Neural cell (in vitro differentiated cells): Measurements from ENCODE around the gene CERS1. TPM values are rescaled to one million over a fixed set of nuclear protein-coding genes. Genes with fewer than 3 reads are reported as not detected.

Source experiments
- H2AFZ ChIP-seq: fragments of 200-600, 300-800 bp; sonication (generic), shearing (Covaris generic); 2 replicates; pipeline ENCODE4 v1.6.0; 2014; ENCODE audit warnings: low read depth, mild to moderate bottlenecking, antibody characterized with exemption, low read length, moderate library complexity
- H3F3A ChIP-seq: fragments of 200-600 bp; shearing (Covaris generic); 2 replicates; pipeline ENCODE4 v1.6.1; 2016; ENCODE audit warnings: mild to moderate bottlenecking, moderate library complexity, mixed read lengths, antibody characterized with exemption, low read length; ENCODE audit not compliant: insufficient read depth, poor library complexity, severe bottlenecking
- H3K27ac ChIP-seq: fragments of 200-600, 300-800 bp; sonication (generic), shearing (Covaris generic); 2 replicates; pipeline ENCODE4 v1.5.1; 2014; ENCODE audit warnings: mild to moderate bottlenecking, low read length, moderate library complexity
- H3K27me3 ChIP-seq: fragments of 300-800, 200-600 bp; sonication (generic), shearing (Covaris generic); 2 replicates; pipeline ENCODE4 v1.6.0; 2014; ENCODE audit warnings: mild to moderate bottlenecking, low read depth, low read length, moderate library complexity; ENCODE audit not compliant: insufficient read depth
- H3K36me3 ChIP-seq: fragments of 300-800, 200-600 bp; sonication (generic), shearing (Covaris generic); 2 replicates; pipeline ENCODE4 v1.5.1; 2014; ENCODE audit warnings: mild to moderate bottlenecking, antibody characterized with exemption, low read length, moderate library complexity; ENCODE audit not compliant: insufficient read depth
- H3K4me2 ChIP-seq: fragments of 300-800, 200-600 bp; sonication (generic), shearing (Covaris generic); 2 replicates; pipeline ENCODE4 v1.6.0; 2014; ENCODE audit warnings: mild to moderate bottlenecking, low read length
- H3K4me3 ChIP-seq: fragments of 300-800, 200-600 bp; sonication (generic), shearing (Covaris generic); 2 replicates; pipeline ENCODE4 v1.5.1; 2014; ENCODE audit warnings: mild to moderate bottlenecking, low read length, moderate library complexity
- H3K79me2 ChIP-seq: fragments of 200-600 bp; shearing (Covaris generic); replicated peaks from 2 replicates; pipeline ENCODE4 v1.6.0; 2014; ENCODE audit warnings: mild to moderate bottlenecking, low read length, moderate library complexity; ENCODE audit not compliant: insufficient read depth
- H3K9ac ChIP-seq: fragments of 300-800, 200-600 bp; sonication (generic), shearing (Covaris generic); 2 replicates; pipeline ENCODE4 v1.6.1; 2016; ENCODE audit warnings: mild to moderate bottlenecking, low read length, mixed read lengths
- H3K9me2 ChIP-seq: fragments of 200-600 bp; shearing (Covaris generic); 2 replicates; pipeline ENCODE4 v1.6.1; 2016; ENCODE audit warnings: mild to moderate bottlenecking, low read length, mixed read lengths; ENCODE audit not compliant: insufficient read depth
- H3K9me3 ChIP-seq: fragments of 200-600, 300-800 bp; sonication (generic), shearing (Covaris generic); 2 replicates; pipeline ENCODE4 v1.6.1; 2016; ENCODE audit warnings: mild to moderate bottlenecking, mixed run types, low read length, moderate library complexity, mixed read lengths
- H4K20me1 ChIP-seq: fragments of 200-600 bp; shearing (Covaris generic); 2 replicates; pipeline ENCODE4 v1.6.1; 2016; ENCODE audit warnings: mild to moderate bottlenecking, mixed run types; ENCODE audit not compliant: insufficient read depth
- EP300 ChIP-seq: fragments of 450-650 bp; conservative IDR thresholded peaks from 2 replicates; pipeline ENCODE4 v1.6.1; 2014; ENCODE audit warnings: antibody characterized with exemption, mild to moderate bottlenecking, moderate library complexity; ENCODE audit not compliant: poor library complexity, severe bottlenecking
- EZH2 ChIP-seq: fragments of 200-600, 300-800 bp; shearing (Covaris generic), sonication (generic); IDR thresholded peaks from 2 replicates; pipeline ENCODE4 v1.6.1; 2014; ENCODE audit warnings: antibody characterized with exemption, low read length, borderline replicate concordance, mild to moderate bottlenecking; ENCODE audit not compliant: insufficient read depth, poor library complexity, severe bottlenecking
- MXI1 ChIP-seq: fragments of 450-650 bp; conservative IDR thresholded peaks from 2 replicates; pipeline ENCODE4 v1.6.1; 2014; ENCODE audit warnings: antibody characterized with exemption, mild to moderate bottlenecking; ENCODE audit not compliant: poor library complexity, severe bottlenecking
- POLR2AphosphoS5 ChIP-seq: IDR thresholded peaks from 2 replicates; pipeline ENCODE4 v1.6.1; 2012
- RAD21 ChIP-seq: fragments of 450-650 bp; conservative IDR thresholded peaks from 2 replicates; pipeline ENCODE4 v1.6.1; 2014; ENCODE audit warnings: antibody characterized with exemption, mild to moderate bottlenecking, moderate library complexity
- SMC3 ChIP-seq: fragments of 450-650 bp; conservative IDR thresholded peaks from 2 replicates; pipeline ENCODE4 v1.6.1; 2014; ENCODE audit warnings: antibody characterized with exemption, mild to moderate bottlenecking, moderate library complexity; ENCODE audit not compliant: poor library complexity
- TAF1 ChIP-seq: IDR thresholded peaks from 2 replicates; pipeline ENCODE4 v1.6.1; 2012; ENCODE audit warnings: low read depth
- polyA plus RNA-seq: library from polyadenylated mRNA; depleted of rRNA; stranded (reverse); fragments of >200 nt; gene quantifications from 2 replicates; pipeline ENCODE4 v1.2.3, GENCODE V29; 2014
- TF ChIP-seq, protein P1 (sequence below): fragments of 450-650 bp; IDR thresholded peaks from 2 replicates; pipeline ENCODE4 v1.5.1; 2014; ENCODE audit warnings: antibody characterized with exemption, mild to moderate bottlenecking, moderate library complexity; ENCODE audit not compliant: poor library complexity, severe bottlenecking
- TF ChIP-seq, protein P2 (sequence below): IDR thresholded peaks from 2 replicates; pipeline ENCODE4 v1.6.1; 2012; ENCODE audit warnings: borderline replicate concordance

Gene CERS1
- polyA plus RNA-seq, 1 donor from 2014 or later, result 19.1 TPM

DNA sequence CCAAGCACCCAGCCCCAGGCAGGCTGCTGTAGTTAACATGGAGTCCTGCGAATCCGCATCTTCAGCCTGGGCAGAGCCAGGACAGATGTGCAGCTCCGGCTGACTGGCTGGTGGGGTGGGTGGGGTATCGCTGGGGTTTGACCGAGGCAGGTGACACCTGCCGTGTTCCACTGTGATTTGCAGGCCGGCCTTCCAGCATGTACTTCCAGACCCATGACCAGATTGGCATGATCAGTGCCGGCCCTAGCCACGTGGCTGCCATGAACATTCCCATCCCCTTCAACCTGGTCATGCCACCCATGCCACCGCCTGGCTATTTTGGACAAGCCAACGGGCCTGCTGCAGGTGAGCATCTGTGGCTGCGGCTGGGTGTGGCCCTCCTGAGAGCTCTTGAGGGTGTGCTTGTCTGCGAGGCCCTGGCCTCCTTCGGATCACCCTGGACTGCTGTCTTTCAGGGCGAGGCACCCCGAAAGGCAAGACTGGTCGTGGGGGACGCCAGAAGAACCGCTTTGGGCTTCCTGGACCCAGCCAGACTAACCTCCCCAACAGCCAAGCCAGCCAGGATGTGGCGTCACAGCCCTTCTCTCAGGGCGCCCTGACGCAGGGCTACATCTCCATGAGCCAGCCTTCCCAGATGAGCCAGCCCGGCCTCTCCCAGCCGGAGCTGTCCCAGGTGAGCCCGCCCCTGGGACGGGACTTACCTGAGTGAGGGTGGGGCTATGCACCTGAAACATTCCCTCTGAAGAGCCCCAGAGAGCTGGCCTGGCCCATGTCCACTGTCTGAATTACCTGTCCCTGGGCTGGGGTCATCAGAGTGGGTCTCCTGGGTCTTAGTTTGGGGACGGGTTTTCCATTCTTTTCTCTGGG lies 30.6 kb downstream of the CERS1 start:
- Histone ChIP-seq H3K36me3 (no peaks in the 10 kb centered on the region), H3K9me3 (no peaks in the 10 kb centered on the region)

DNA sequence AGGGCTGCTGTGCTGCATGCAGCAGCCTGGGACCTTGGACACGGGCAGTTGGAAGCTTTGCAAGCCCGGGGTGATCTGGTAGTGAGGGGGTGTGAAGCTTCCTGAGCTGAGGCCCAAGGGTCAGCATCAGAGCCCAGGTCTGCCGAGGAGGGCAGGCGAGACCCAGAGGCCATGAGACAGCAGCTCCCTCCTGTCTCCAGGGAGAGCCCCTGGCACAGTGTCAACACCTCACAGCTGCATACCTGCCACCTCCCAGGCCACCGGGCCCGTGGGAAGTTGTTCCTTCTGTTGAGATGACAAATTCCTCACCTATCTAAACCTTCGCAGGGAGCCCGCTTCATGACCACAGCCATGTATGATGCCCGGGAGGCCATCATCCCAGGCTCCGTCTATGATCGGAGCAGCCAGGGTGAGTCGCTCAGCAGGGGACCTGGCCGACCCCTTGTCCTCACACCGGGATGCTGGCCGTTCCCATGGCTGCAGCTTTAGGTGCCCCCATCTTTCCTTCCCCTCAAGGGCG lies 32.1 kb downstream of the CERS1 start:
- no peaks in the 10 kb centered on the region for H3F3A ChIP-seq
- TF ChIP-seq, protein P1, sequence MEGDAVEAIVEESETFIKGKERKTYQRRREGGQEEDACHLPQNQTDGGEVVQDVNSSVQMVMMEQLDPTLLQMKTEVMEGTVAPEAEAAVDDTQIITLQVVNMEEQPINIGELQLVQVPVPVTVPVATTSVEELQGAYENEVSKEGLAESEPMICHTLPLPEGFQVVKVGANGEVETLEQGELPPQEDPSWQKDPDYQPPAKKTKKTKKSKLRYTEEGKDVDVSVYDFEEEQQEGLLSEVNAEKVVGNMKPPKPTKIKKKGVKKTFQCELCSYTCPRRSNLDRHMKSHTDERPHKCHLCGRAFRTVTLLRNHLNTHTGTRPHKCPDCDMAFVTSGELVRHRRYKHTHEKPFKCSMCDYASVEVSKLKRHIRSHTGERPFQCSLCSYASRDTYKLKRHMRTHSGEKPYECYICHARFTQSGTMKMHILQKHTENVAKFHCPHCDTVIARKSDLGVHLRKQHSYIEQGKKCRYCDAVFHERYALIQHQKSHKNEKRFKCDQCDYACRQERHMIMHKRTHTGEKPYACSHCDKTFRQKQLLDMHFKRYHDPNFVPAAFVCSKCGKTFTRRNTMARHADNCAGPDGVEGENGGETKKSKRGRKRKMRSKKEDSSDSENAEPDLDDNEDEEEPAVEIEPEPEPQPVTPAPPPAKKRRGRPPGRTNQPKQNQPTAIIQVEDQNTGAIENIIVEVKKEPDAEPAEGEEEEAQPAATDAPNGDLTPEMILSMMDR, result no peak
- no peak for TF ChIP-seq MXI1
- TF ChIP-seq EZH2, result no peak
- no peak overlapping the region for H3K4me2 ChIP-seq
- no peak overlapping the region for H3K4me3 ChIP-seq
- H3K9me2 ChIP-seq, result no peaks in the 10 kb centered on the region
- no peaks in the 10 kb centered on the region for H3K9me3 ChIP-seq
- H2AFZ ChIP-seq, result no peak overlapping the region
- no peaks in the 10 kb centered on the region for H4K20me1 ChIP-seq
- no peaks in the 10 kb centered on the region for H3K27me3 ChIP-seq
- H3K36me3 ChIP-seq, result no peaks in the 10 kb centered on the region
- no peak overlapping the region for H3K9ac ChIP-seq
- no peaks in the 10 kb centered on the region for H3K79me2 ChIP-seq
- H3K27ac ChIP-seq, result no peak overlapping the region

More for the DNA sequence above, 30.6 kb downstream of the CERS1 start:
- TF ChIP-seq EP300, result no peak
- TF ChIP-seq MXI1, result no peak
- TF ChIP-seq, protein P2, sequence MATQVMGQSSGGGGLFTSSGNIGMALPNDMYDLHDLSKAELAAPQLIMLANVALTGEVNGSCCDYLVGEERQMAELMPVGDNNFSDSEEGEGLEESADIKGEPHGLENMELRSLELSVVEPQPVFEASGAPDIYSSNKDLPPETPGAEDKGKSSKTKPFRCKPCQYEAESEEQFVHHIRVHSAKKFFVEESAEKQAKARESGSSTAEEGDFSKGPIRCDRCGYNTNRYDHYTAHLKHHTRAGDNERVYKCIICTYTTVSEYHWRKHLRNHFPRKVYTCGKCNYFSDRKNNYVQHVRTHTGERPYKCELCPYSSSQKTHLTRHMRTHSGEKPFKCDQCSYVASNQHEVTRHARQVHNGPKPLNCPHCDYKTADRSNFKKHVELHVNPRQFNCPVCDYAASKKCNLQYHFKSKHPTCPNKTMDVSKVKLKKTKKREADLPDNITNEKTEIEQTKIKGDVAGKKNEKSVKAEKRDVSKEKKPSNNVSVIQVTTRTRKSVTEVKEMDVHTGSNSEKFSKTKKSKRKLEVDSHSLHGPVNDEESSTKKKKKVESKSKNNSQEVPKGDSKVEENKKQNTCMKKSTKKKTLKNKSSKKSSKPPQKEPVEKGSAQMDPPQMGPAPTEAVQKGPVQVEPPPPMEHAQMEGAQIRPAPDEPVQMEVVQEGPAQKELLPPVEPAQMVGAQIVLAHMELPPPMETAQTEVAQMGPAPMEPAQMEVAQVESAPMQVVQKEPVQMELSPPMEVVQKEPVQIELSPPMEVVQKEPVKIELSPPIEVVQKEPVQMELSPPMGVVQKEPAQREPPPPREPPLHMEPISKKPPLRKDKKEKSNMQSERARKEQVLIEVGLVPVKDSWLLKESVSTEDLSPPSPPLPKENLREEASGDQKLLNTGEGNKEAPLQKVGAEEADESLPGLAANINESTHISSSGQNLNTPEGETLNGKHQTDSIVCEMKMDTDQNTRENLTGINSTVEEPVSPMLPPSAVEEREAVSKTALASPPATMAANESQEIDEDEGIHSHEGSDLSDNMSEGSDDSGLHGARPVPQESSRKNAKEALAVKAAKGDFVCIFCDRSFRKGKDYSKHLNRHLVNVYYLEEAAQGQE, result no peak
- TF ChIP-seq EZH2, result no peak
- no peak for TF ChIP-seq TAF1
- no peak for TF ChIP-seq SMC3
- TF ChIP-seq, protein P1, result no peak
- no peak for TF ChIP-seq RAD21
- TF ChIP-seq POLR2AphosphoS5, result no peak
- H3K27me3 ChIP-seq, result no peaks in the 10 kb centered on the region
- no peaks in the 10 kb centered on the region for H3K79me2 ChIP-seq
- no peaks in the 10 kb centered on the region for H4K20me1 ChIP-seq
- no peak overlapping the region for H3K27ac ChIP-seq
- no peak overlapping the region for H3K4me3 ChIP-seq
- H3K9me2 ChIP-seq, result no peaks in the 10 kb centered on the region
- H3K9ac ChIP-seq, result no peak overlapping the region
- H3K4me2 ChIP-seq, result no peak overlapping the region
- no peaks in the 10 kb centered on the region for H3F3A ChIP-seq
- H2AFZ ChIP-seq, result no peak overlapping the region
